HEK293 (cell line): ENCODE data around the gene FGL2.

ENCODE experiments used
- CTCF ChIA-PET: fragments of 350-600 bp; formaldehyde crosslinking; extraction: SDS; loops from one replicate; lab custom pipeline; 2021; ENCODE audit warnings: antibody characterized with exemption; lab: Yijun Ruan, JAX
- POLR2A ChIA-PET: fragments of 300-600 bp; formaldehyde crosslinking; extraction: SDS; loops from one replicate; lab custom pipeline; 2020; ENCODE audit warnings: antibody characterized with exemption, inconsistent platforms; lab: Yijun Ruan, JAX
- H3K27ac ChIP-seq: fragments of 200-500 bp; sonication (Bioruptor generic); 2 replicates; pipeline ENCODE4 v1.5.1; 2014; ENCODE audit warnings: low read depth, low read length, control low read depth, inconsistent platforms; ENCODE audit errors: extremely low read depth
- H3K36me3 ChIP-seq, 2 experiments: fragments of 200-500 bp in 1 of 2; sonication (Bioruptor generic) in 1 of 2; 1 replicate in 1 of 2; 2 replicates in 1 of 2; pipeline ENCODE4 v1.5.1; 2014 to 2017; ENCODE audit warnings: inconsistent platforms in 2 of 2, low read length in 2 of 2; ENCODE audit not compliant: control insufficient read depth in 2 of 2, insufficient read depth in 1 of 2
- H3K4me1 ChIP-seq: fragments of 200-500 bp; sonication (Bioruptor generic); 2 replicates; pipeline ENCODE4 v1.5.1; 2014; ENCODE audit warnings: mild to moderate bottlenecking, low read length, inconsistent platforms; ENCODE audit not compliant: control insufficient read depth, insufficient read depth
- H3K4me3 ChIP-seq: 2 replicates; pipeline ENCODE4 v1.5.1; 2011; ENCODE audit warnings: low read depth, mild to moderate bottlenecking, control low read depth, low read length, moderate library complexity
- H3K9me3 ChIP-seq: fragments of 200-500 bp; sonication (Bioruptor generic); 2 replicates; pipeline ENCODE4 v1.5.1; 2014; ENCODE audit warnings: low read depth, low read length, inconsistent platforms; ENCODE audit not compliant: control insufficient read depth, insufficient read depth
- FEZF1 ChIP-seq: fragments of 450-650 bp; formaldehyde crosslinking; IDR thresholded peaks from 2 replicates; pipeline ENCODE4 v1.5.1; 2016; ENCODE audit warnings: missing biosample characterization, missing genetic modification characterization
- KLF10 ChIP-seq: fragments of 450-650 bp; IDR thresholded peaks from 2 replicates; pipeline ENCODE4 v1.5.1; 2018; ENCODE audit warnings: missing biosample characterization, mild to moderate bottlenecking, missing genetic modification characterization
- RBAK ChIP-seq: fragments of 450-650 bp; formaldehyde crosslinking; IDR thresholded peaks from 2 replicates; pipeline ENCODE4 v1.5.1; 2016; ENCODE audit warnings: missing biosample characterization, missing genetic modification characterization
- ZFP41 ChIP-seq: fragments of 450-650 bp; formaldehyde crosslinking; IDR thresholded peaks from 2 replicates; pipeline ENCODE4 v1.5.1; 2016; ENCODE audit warnings: missing biosample characterization, missing genetic modification characterization, borderline replicate concordance
- ZNF146 ChIP-seq: fragments of 450-650 bp; formaldehyde crosslinking; IDR thresholded peaks from 2 replicates; pipeline ENCODE4 v1.5.1; 2016; ENCODE audit warnings: missing biosample characterization, missing genetic modification characterization
- ZNF37A ChIP-seq: fragments of 450-650 bp; IDR thresholded peaks from 2 replicates; pipeline ENCODE4 v1.5.1; 2018; ENCODE audit warnings: missing biosample characterization, missing genetic modification characterization
- ZNF416 ChIP-seq: fragments of 450-650 bp; formaldehyde crosslinking; IDR thresholded peaks from 2 replicates; pipeline ENCODE4 v1.5.1; 2016; ENCODE audit warnings: missing biosample characterization, missing genetic modification characterization
- ZNF473 ChIP-seq: fragments of 450-650 bp; formaldehyde crosslinking; IDR thresholded peaks from 2 replicates; pipeline ENCODE4 v1.5.1; 2017; ENCODE audit warnings: missing biosample characterization, missing genetic modification characterization
- ZNF501 ChIP-seq: fragments of 450-650 bp; formaldehyde crosslinking; IDR thresholded peaks from 2 replicates; pipeline ENCODE4 v1.5.1; 2016; ENCODE audit warnings: missing biosample characterization, missing genetic modification characterization
- ZNF623 ChIP-seq: fragments of 450-650 bp; formaldehyde crosslinking; IDR thresholded peaks from 2 replicates; pipeline ENCODE4 v1.5.1; 2016; ENCODE audit warnings: missing biosample characterization, missing genetic modification characterization
- ZNF707 ChIP-seq: fragments of 450-650 bp; formaldehyde crosslinking; IDR thresholded peaks from 2 replicates; pipeline ENCODE4 v1.5.1; 2016; ENCODE audit warnings: missing biosample characterization, missing genetic modification characterization
- ZSCAN23 ChIP-seq: fragments of 450-650 bp; formaldehyde crosslinking; IDR thresholded peaks from 2 replicates; pipeline ENCODE4 v1.5.1; 2016; ENCODE audit warnings: missing biosample characterization, missing genetic modification characterization
- TF ChIP-seq, protein P1 (sequence below): fragments of 450-650 bp; formaldehyde crosslinking; IDR thresholded peaks from 2 replicates; pipeline ENCODE4 v1.5.1; 2016; ENCODE audit warnings: missing biosample characterization, missing genetic modification characterization
- TF ChIP-seq, protein P2 (sequence below): IDR thresholded peaks from 2 replicates; pipeline ENCODE4 v1.6.1; 2011; ENCODE audit warnings: mild to moderate bottlenecking, low read depth, low read length, borderline replicate concordance
- TF ChIP-seq, protein P3 (sequence below): fragments of 450-650 bp; formaldehyde crosslinking; IDR thresholded peaks from 2 replicates; pipeline ENCODE4 v1.5.1; 2016; ENCODE audit warnings: missing biosample characterization, missing genetic modification characterization

Gene FGL2

DNA sequence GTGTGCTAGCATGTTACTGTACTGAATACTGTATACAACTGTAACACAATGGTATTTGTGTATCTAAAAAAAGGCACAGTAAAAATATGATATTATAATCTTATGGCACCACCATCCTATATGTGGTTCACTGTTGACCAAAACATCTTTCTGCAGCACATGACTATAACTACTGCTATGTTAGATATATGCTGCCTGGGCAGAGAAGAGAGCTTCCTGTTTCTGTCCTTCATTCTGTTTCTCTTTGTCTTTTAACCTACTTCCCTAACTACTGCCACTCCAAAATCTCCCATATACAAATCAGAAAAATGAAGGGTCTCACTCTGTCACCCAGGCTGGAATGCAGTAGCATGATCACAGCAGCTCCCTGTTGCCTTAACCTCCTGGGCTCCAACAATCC is 8.8 kb upstream of the FGL2 start:
- Histone ChIP-seq H3K9me3 (no peaks in the 10 kb centered on the region), H3K4me1 (no peaks in the 10 kb centered on the region), H3K27ac (no peak overlapping the region), H3K4me3 (no peak overlapping the region), H3K36me3 (no peaks in the 10 kb centered on the region)
- ChIA-PET CTCF (interaction anchor here (0.5 kb wide), 1 partner anchor 42 kb away, joined by 3 read pairs; no protein-coding TSS in a partner anchor), POLR2A (no interaction called here)
- TF ChIP-seq RBAK (tag by site-specific recombination) (no peak), ZNF623 (tag by site-specific recombination) (no peak), ZNF146 (tag by site-specific recombination) (no peak)
- TF ChIP-seq, protein P1, sequence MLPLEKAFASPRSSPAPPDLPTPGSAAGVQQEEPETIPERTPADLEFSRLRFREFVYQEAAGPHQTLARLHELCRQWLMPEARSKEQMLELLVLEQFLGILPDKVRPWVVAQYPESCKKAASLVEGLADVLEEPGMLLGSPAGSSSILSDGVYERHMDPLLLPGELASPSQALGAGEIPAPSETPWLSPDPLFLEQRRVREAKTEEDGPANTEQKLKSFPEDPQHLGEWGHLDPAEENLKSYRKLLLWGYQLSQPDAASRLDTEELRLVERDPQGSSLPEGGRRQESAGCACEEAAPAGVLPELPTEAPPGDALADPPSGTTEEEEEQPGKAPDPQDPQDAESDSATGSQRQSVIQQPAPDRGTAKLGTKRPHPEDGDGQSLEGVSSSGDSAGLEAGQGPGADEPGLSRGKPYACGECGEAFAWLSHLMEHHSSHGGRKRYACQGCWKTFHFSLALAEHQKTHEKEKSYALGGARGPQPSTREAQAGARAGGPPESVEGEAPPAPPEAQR = no peak

DNA sequence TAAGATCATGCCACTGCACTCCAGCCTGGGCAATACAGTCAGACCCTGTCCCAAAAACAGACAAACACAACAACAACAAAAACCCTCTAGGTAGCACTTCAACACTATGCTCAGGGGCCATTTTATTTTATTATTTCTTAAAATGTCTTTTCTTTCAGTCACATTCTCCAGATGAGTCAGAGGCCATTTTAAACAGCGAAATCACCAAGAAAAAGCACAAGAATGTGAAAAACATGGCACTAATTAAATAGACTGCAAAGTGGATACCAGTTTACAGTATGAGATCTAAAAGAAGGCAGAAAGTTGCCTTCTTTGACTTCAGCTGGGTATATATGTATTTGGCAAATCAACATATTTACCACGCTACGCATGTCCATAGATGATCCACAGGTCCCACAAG is 6.1 kb upstream of the FGL2 start:
- ChIA-PET CTCF (interaction anchor here (0.6 kb wide), 1 partner anchor 48 kb away, joined by 4 read pairs; no protein-coding TSS in a partner anchor), POLR2A (no interaction called here)
- no peak overlapping the region for H3K27ac ChIP-seq
- H3K9me3 ChIP-seq = no peaks in the 10 kb centered on the region
- no peaks in the 10 kb centered on the region for H3K36me3 ChIP-seq
- no peaks in the 10 kb centered on the region for H3K4me1 ChIP-seq
- H3K4me3 ChIP-seq = no peak overlapping the region
- TF ChIP-seq FEZF1 (no peak), ZSCAN23 (no peak)
- TF ChIP-seq, all 188 proteins: peak for 0

DNA sequence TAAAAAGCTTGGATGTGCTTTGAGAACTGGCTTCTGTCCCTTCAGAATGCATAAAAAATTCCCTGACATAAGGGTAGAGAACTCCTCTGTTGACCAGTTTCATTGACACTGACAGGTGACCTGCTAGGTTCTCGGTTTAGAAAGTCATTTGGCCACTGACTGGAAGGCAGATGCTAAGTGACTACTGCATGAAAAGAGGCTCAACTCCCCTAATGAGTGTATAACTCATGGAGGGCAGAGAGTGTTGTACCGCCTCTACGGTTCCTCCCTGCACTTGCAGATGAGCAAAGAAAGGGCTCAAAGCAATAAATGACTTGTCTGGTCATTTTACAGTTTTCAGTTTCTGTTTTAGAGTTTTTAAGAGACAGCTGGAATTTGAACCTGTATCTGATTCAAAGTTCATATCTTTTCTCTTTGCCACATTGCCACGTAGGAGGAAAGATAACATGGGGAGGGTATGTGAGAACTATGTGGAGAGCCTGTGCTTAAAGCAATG is 2.9 kb upstream of the FGL2 start:
- POLR2A ChIA-PET = no interaction called here
- no peak overlapping the region for H3K27ac ChIP-seq
- H3K9me3 ChIP-seq = no peaks in the 10 kb centered on the region

More for the DNA sequence above, 2.9 kb upstream of the FGL2 start:
- H3K4me1 ChIP-seq = 0 out of 2 replicates have a peak, but pooled peaks cover 2% of the 10 kb centered on the region
- no peaks in the 10 kb centered on the region for H3K36me3 ChIP-seq
- H3K4me3 ChIP-seq = no peak overlapping the region
- TF ChIP-seq, protein P2, sequence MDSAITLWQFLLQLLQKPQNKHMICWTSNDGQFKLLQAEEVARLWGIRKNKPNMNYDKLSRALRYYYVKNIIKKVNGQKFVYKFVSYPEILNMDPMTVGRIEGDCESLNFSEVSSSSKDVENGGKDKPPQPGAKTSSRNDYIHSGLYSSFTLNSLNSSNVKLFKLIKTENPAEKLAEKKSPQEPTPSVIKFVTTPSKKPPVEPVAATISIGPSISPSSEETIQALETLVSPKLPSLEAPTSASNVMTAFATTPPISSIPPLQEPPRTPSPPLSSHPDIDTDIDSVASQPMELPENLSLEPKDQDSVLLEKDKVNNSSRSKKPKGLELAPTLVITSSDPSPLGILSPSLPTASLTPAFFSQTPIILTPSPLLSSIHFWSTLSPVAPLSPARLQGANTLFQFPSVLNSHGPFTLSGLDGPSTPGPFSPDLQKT = no peak
- TF ChIP-seq ZNF473 (tag by site-specific recombination) = no peak
- TF ChIP-seq ZNF37A (tag by site-specific recombination) = no peak
- no peak for TF ChIP-seq ZNF416 (tag by site-specific recombination)
- TF ChIP-seq ZFP41 (tag by site-specific recombination) = no peak
- no peak for TF ChIP-seq KLF10
- TF ChIP-seq, protein P3, sequence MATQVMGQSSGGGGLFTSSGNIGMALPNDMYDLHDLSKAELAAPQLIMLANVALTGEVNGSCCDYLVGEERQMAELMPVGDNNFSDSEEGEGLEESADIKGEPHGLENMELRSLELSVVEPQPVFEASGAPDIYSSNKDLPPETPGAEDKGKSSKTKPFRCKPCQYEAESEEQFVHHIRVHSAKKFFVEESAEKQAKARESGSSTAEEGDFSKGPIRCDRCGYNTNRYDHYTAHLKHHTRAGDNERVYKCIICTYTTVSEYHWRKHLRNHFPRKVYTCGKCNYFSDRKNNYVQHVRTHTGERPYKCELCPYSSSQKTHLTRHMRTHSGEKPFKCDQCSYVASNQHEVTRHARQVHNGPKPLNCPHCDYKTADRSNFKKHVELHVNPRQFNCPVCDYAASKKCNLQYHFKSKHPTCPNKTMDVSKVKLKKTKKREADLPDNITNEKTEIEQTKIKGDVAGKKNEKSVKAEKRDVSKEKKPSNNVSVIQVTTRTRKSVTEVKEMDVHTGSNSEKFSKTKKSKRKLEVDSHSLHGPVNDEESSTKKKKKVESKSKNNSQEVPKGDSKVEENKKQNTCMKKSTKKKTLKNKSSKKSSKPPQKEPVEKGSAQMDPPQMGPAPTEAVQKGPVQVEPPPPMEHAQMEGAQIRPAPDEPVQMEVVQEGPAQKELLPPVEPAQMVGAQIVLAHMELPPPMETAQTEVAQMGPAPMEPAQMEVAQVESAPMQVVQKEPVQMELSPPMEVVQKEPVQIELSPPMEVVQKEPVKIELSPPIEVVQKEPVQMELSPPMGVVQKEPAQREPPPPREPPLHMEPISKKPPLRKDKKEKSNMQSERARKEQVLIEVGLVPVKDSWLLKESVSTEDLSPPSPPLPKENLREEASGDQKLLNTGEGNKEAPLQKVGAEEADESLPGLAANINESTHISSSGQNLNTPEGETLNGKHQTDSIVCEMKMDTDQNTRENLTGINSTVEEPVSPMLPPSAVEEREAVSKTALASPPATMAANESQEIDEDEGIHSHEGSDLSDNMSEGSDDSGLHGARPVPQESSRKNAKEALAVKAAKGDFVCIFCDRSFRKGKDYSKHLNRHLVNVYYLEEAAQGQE = no peak
- TF ChIP-seq ZNF707 = no peak
- no peak for TF ChIP-seq ZNF501 (tag by site-specific recombination)
- CTCF ChIA-PET = interaction anchor here (0.6 to 1.3 kb wide), 2 partner anchors 8 to 11 kb away, joined by 3 to 4 read pairs; no protein-coding TSS in a partner anchor
